HG03095 (cell line): ENCODE results near the gene MAP3K7.
A peak's percentile ranks its signal among the peaks of the same experiment; 100 is the strongest.

Experiments used
- ATAC-seq: cut with Tn5 transposase; IDR thresholded peaks from one replicate; pipeline ENCODE4 v1.9.1; 2021; ENCODE audit warnings: moderate library complexity; ENCODE audit not compliant: unreplicated experiment

The MAP3K7 gene

DNA sequence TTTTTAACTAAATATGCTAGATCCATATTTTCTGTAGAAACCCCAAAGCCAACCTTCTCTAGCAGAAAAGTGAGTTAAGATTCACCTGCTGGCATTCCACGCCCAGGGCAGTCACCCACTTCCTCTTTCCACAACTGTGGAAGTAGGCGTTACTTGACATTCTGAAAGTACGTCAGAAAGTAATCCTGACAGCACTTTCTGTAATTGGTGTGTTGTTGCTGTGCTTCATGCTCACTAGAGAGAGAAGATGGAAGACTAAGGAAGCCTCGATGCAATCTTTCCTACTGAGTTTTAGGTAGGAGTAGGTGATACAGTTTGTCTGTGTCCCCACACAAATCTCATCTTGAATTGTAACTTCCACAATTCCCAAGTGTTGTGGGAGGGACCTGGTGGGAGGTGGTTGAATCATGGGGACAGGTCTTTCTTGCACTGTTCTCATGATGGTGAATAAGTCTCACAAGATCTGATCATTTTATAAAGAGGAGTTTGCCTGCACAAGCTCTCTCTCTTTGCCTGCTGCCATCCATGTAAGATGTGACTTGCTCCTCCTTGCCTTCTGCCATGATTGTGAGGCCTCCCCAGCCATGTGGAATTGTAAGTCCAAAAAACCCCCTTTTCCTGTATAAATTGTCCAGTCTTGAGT is 101.1 kb downstream of the MAP3K7 start:
- no peak for ATAC-seq

DNA sequence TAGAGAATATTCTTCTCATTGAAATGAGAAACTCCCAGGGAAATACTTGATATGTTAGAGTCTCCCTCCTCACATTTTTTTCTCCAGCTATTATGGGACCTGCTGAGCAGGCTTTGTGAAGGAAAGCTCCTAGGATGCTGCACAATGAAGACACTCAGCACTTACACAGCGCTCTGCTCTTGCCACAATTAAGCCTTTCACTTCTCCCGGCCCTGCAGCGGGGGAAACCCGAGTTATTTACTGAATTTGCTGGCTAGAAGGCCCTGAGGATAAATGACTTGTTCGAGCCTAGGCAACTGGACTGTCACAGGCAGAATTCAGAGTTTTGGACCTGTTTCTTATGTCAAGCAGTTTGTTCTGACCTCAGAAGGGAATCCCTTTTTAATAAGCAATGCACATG is 102.0 kb downstream of the MAP3K7 start:
- no peak for ATAC-seq

GRCh38 chr6:90484385-90484784 is 102.5 kb downstream of the MAP3K7 start:
- no peak for ATAC-seq

GRCh38 chr6:90483956-90484355 is 102.9 kb downstream of the MAP3K7 start:
- no peak for ATAC-seq

DNA sequence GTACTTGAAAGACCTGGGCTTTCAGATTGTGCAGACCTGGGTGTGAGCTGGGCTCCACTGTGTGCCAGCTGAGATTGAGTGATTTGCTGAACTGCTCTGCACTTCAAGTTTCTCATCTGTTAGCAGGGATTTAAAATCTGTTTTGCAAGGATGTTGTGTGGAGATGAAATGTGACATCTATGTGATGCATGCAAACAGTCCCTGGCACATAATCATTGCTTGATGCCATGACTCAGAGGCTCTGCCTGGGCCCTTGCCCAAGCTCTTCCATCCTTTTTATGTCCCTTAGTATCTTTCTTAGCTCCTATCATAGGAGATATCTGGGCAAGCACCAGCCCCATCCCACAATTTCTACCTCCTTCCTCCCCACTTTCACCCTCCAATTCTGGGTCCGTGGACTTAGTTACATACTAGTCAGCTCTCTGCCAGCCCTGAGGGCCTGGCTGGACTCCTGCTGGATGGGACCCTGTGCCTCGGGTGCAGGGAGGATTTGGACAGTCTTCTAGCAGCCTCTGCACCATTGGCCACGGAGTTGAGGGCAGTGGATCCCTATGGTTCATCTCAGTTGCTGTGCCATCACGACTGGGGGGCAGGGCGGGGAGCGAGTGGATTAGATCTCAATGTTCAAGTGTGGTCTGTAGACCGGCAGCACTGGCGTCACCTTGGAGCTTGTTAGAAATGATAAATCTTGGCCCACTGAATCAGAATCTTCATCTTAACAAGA is 103.6 kb downstream of the MAP3K7 start:
- no peak for ATAC-seq

GRCh38 chr6:90480666-90481065 is 106.2 kb downstream of the MAP3K7 start:
- ATAC-seq: no peak

- ATAC-seq: no peak
These were observed 107.3 kb downstream of the MAP3K7 start for GRCh38 chr6:90479603-90479926.

DNA sequence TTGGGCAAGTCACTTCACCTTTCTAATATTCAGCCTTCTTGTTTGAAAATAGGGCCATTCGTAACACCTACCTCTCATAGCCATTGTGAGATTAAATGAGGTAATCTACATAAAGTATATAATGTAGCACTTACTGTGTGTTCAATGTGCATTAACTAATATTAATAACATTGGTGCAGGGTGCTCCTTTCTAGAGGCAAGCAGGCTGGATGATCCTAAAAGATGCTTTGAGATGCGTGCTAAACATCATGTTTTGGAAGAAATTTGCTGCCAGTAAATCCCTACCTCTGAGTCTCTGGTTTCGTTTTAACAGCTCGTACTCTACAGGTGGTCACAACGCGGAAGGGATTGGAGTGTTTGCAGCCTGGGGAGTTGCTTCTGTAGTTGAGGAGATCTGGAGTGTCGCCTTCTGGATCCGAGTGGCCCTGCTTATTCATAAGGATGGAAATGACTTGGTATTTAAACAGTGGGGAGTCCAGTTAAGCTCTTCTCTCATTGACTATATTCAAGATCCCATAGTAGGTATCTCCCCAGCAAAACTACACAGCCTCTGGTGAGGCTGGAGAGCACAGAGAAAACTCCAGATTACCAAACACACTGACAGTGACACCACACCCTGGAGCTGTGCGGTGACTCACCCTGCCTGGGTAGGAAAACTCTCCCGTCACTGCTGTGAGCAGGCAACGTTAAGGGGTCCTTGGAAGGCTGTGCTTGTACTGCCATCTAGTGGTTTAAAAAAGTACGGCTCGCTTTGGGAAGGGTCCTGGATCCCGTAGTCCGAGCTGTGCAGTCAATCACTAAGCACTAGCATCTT is 107.9 kb downstream of the MAP3K7 start:
- ATAC-seq: peak; percentile 85

DNA sequence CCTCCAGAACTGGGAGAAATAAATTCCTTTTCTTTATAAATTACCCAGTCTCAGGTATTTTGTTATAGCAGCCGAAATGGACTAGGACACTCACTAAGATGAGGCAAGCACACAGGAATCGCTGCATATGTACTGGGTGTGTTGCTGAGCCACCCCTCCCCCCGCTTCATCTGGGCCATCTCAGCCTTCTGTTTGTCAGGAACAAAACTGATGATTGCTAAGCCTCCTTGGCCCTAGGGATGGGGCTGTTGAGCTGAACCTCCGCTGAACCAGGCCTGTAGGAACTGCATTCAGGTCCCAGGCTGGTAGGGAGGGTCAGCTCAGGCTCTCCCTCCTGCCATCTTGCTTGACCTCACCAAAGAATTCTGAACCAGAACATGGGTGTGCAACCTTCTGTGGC is 108.6 kb downstream of the MAP3K7 start:
- no peak for ATAC-seq

DNA sequence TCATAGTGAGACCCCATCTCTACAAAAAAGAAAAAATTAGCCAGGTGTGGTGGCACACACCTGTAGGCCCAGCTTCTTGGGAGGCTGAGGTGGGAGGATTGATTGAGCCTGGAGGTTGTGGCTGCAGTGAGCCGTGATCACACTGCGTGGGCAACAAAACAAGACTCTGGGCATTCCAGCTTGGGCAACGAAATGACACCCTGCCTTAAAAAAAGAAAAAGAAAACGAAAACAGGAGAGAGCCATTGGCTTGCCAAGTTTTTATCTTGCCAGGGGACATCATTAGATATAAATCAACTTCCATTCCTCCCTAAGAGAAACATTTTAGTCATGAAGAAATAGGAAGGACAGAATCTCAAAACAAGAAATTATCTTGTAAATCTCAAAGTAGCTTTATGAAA is 109.5 kb downstream of the MAP3K7 start:
- no peak for ATAC-seq

GRCh38 chr6:90472716-90473115 is 114.2 kb downstream of the MAP3K7 start:
- ATAC-seq: no peak

- ATAC-seq: no peak
These were observed 115.6 kb downstream of the MAP3K7 start for GRCh38 chr6:90471263-90471662.

DNA sequence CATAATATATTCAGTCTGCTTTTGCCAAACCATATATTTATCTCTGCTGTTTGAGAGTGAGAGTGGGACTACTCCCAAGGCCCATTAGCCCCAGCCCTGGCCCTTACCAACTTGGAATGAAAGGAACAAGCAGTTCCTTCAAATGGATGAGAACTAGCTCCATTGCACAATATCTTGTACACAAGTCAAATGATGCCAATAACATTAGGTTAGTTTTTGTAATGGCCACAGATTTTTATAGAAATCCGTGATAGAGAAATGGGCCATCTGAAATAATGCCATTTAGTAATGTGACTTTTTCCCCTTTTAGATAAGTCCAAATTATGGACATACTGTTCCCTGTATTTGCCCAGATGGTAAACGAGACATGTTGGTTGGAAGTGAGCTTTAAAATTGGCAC is 117.0 kb downstream of the MAP3K7 start:
- ATAC-seq: no peak

DNA sequence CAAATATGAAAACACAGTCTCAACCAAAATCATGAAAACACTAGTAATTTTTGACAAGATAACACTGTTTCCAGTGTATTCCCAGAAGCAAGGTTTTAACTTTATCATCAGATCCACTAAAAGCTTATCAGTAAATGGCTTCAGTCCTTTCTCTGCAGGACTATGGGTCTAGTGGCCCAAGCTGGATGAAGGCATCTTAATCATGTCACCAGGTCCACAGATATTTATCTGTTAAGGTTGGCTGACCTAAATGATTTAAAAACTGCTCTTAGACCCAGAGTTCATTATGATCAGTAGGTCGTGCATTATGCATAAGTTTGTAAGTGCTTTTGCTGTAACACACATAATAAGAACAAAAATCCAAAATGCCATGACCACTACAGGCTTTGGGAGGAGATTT is 118.0 kb downstream of the MAP3K7 start:
- ATAC-seq: no peak

DNA sequence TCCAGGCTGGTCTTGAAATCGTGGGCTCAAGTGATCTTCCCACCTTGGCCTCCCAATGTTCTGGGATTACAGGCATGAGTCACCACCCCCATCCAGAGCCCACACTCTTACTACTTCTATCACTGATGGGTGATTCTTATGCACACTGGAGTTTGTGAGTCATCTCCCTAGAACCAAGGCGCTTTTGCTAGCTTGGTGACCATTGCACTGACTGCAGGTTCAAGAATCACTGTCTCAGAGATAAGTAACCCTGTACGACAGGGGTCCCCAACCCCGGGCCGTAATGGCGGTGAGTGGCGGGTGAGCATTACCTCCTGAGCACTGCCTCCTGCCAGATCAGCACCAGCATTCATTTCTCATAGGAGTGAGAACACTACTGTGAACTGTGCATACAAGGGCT is 118.8 kb downstream of the MAP3K7 start:
- ATAC-seq: no peak

DNA sequence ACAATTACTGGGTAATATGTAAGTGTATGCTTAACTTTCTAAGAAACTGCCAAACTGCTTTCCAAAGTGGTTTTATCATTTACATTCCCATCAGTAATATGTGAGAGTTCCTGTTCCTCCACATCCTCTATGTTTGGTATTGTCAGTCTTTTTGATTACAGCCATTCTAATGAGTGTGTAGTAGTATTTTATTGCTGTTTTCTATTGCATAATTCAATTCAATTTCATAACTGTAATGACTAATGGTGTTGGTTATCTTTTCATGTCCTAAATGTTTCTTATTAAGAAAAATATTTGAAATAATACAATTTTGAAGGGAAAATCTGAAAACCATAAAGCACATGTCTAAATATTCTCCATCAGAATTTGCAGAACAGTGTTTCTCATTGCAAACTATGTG is 119.3 kb downstream of the MAP3K7 start:
- ATAC-seq: no peak

- ATAC-seq: no peak
These were observed 120.5 kb downstream of the MAP3K7 start for GRCh38 chr6:90466154-90466940.

DNA sequence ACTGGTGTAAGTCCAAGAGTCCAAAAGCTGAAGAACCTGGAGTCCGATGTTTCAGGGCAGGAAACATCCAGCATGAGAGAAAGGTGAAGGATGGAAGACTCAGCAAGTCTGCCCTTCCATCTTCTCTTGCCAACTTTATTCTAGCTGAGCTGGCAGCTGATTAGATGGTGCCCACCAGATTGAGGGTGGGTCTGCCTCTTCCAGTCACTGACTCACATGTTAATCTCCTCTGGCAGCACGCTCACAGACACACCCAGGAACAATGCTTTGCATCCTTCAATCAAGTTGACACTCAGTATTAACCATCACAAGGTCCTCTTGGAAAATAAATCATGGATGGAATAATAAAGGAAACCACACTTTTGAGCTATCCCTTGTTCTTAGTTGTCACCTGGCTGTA is 121.2 kb downstream of the MAP3K7 start:
- no peak for ATAC-seq

GRCh38 chr6:90464507-90464906 is 122.4 kb downstream of the MAP3K7 start:
- ATAC-seq: no peak

GRCh38 chr6:90463874-90464273 is 123.0 kb downstream of the MAP3K7 start:
- no peak for ATAC-seq
